WTC11 (cell line): ENCODE results near the gene NTPCR.

Experiments used
- FOXJ3 ChIP-seq: sonication (generic); formaldehyde crosslinking; IDR thresholded peaks from 2 replicates; pipeline ENCODE4 v1.9.0; 2021; ENCODE audit warnings: missing genetic modification reagents, mild to moderate bottlenecking, borderline replicate concordance
- NR3C1 ChIP-seq: sonication (generic); formaldehyde crosslinking; conservative IDR thresholded peaks from 2 replicates; pipeline ENCODE4 v1.8.1; 2023; ENCODE audit warnings: low read depth, mild to moderate bottlenecking, missing genetic modification reagents
- TF ChIP-seq, protein P1 (sequence below): fragments of 200-600 bp; IDR thresholded peaks from 2 replicates; pipeline ENCODE4 v1.8.0; 2022; ENCODE audit warnings: antibody characterized with exemption
- TF ChIP-seq, protein P2 (sequence below): sonication (generic); formaldehyde crosslinking; IDR thresholded peaks from 2 replicates; pipeline ENCODE4 v1.8.0; 2022; ENCODE audit warnings: mild to moderate bottlenecking, missing genetic modification reagents

DNA sequence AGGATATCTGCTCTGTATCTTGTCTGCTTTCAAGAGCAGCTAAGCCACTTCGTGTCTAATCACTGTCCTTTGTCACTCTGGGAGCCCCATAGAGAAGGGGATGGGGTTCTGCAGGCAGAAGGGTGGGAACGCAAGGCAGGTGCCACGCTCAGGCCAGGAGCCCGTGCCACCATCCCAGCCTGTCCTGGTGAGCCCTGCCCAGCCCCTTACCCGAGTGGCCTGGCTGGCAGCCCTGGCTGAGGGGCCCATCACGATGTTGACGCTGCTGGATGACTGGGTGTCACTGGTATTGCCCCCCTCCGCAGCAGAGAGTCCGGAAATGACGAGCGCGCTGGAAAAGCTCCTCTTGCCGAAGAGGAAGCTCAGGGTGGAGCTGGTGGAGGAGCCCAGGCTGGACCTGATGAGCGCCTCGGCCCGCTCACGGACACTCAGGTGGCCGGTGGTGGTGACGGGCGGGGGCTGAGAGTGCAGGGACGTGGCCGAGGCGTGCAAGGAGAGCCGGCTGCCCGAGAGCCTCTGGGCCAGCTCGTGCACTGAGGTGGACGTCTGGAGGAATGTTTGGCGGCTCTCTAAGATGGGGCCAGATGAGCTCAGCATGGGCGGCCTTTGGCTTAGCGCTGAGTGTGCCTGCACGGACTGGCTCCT, 35.6 kb downstream of the NTPCR start:
- TF ChIP-seq FOXJ3 (CRISPR knock-in tag) (no peak), NR3C1 (no peak)
- TF ChIP-seq, protein P1, sequence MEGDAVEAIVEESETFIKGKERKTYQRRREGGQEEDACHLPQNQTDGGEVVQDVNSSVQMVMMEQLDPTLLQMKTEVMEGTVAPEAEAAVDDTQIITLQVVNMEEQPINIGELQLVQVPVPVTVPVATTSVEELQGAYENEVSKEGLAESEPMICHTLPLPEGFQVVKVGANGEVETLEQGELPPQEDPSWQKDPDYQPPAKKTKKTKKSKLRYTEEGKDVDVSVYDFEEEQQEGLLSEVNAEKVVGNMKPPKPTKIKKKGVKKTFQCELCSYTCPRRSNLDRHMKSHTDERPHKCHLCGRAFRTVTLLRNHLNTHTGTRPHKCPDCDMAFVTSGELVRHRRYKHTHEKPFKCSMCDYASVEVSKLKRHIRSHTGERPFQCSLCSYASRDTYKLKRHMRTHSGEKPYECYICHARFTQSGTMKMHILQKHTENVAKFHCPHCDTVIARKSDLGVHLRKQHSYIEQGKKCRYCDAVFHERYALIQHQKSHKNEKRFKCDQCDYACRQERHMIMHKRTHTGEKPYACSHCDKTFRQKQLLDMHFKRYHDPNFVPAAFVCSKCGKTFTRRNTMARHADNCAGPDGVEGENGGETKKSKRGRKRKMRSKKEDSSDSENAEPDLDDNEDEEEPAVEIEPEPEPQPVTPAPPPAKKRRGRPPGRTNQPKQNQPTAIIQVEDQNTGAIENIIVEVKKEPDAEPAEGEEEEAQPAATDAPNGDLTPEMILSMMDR, result no peak
- TF ChIP-seq, protein P2, sequence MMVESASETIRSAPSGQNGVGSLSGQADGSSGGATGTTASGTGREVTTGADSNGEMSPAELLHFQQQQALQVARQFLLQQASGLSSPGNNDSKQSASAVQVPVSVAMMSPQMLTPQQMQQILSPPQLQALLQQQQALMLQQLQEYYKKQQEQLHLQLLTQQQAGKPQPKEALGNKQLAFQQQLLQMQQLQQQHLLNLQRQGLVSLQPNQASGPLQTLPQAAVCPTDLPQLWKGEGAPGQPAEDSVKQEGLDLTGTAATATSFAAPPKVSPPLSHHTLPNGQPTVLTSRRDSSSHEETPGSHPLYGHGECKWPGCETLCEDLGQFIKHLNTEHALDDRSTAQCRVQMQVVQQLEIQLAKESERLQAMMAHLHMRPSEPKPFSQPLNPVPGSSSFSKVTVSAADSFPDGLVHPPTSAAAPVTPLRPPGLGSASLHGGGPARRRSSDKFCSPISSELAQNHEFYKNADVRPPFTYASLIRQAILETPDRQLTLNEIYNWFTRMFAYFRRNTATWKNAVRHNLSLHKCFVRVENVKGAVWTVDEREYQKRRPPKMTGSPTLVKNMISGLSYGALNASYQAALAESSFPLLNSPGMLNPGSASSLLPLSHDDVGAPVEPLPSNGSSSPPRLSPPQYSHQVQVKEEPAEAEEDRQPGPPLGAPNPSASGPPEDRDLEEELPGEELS (CRISPR knock-in tag), result no peak
